ENCODE measurements around the gene GPR55.

The GPR55 gene

GRCh38 chr2:230912724-230913123 lies 12.3 kb downstream of the GPR55 start:
- H2AFZ ChIP-seq (ENCODE audit: low read length): no peak overlapping the region
- no peaks in the 10 kb centered on the region for H3K9me2 ChIP-seq (ENCODE audit: low read depth, low read length)
- H3K27me3 ChIP-seq (ENCODE audit: insufficient read depth, low read length): peaks cover 15% of the 10 kb centered on the region; the same call in 1 of the 2 replicates
- H3K4me2 ChIP-seq (ENCODE audit: low read length): no peak overlapping the region
- no peaks in the 10 kb centered on the region for H3K4me1 ChIP-seq (ENCODE audit: insufficient read depth, low read length, severe bottlenecking)
- no peaks in the 10 kb centered on the region for H4K20me1 ChIP-seq (ENCODE audit: insufficient read depth, low read length)
- H3F3A ChIP-seq (ENCODE audit: insufficient read depth, low read length): no peaks in the 10 kb centered on the region
- no peaks in the 10 kb centered on the region for H3K79me2 ChIP-seq (ENCODE audit: insufficient read depth, low read length)
- no peak for TF ChIP-seq CTCF (IDR thresholded peaks at IDR 0.05; ENCODE audit: low read length)
- TF ChIP-seq EZH2 (IDR thresholded peaks at IDR 0.05; ENCODE audit: borderline replicate concordance, low read length): no peak
- H3K36me3 ChIP-seq (ENCODE audit: insufficient read depth, low read length): no peaks in the 10 kb centered on the region
- no peaks in the 10 kb centered on the region for H3K9me3 ChIP-seq (ENCODE audit: low read length)
- H3K9ac ChIP-seq (ENCODE audit: low read length): no peak overlapping the region
- H3K4me3 ChIP-seq (ENCODE audit: low read depth, low read length, poor library complexity, severe bottlenecking): no peak overlapping the region
- H3K27ac ChIP-seq (ENCODE audit: low read depth, low read length, poor library complexity, severe bottlenecking): no peak overlapping the region

GRCh38 chr2:230912046-230912445 lies 13.0 kb downstream of the GPR55 start:
- Histone ChIP-seq H3F3A (ENCODE audit: insufficient read depth, low read length) (no peaks in the 10 kb centered on the region), H3K79me2 (ENCODE audit: insufficient read depth, low read length) (no peaks in the 10 kb centered on the region), H3K36me3 (ENCODE audit: insufficient read depth, low read length) (no peaks in the 10 kb centered on the region), H3K27ac (ENCODE audit: low read depth, low read length, poor library complexity, severe bottlenecking) (no peak overlapping the region), H4K20me1 (ENCODE audit: insufficient read depth, low read length) (no peaks in the 10 kb centered on the region), H3K9ac (ENCODE audit: low read length) (no peak overlapping the region), H3K4me3 (ENCODE audit: low read depth, low read length, poor library complexity, severe bottlenecking) (no peak overlapping the region), H3K4me1 (ENCODE audit: insufficient read depth, low read length, severe bottlenecking) (no peaks in the 10 kb centered on the region), H3K9me2 (ENCODE audit: low read depth, low read length) (no peaks in the 10 kb centered on the region), H3K4me2 (ENCODE audit: low read length) (no peak overlapping the region), H2AFZ (ENCODE audit: low read length) (no peak overlapping the region), H3K27me3 (ENCODE audit: insufficient read depth, low read length) (peaks cover 16% of the 10 kb centered on the region; the same call in 1 of the 2 replicates), H3K9me3 (ENCODE audit: low read length) (no peaks in the 10 kb centered on the region)
- TF ChIP-seq EZH2 (IDR thresholded peaks at IDR 0.05; ENCODE audit: borderline replicate concordance, low read length): no peak
- no peak for TF ChIP-seq CTCF (IDR thresholded peaks at IDR 0.05; ENCODE audit: low read length)

GRCh38 chr2:230910546-230911177 lies 14.4 kb downstream of the GPR55 start:
- no peak overlapping the region for H3K9ac ChIP-seq (ENCODE audit: low read length)
- H3K27ac ChIP-seq (ENCODE audit: low read depth, low read length, poor library complexity, severe bottlenecking): no peak overlapping the region
- peaks cover under 1% of the 10 kb centered on the region for H3K4me1 ChIP-seq (ENCODE audit: insufficient read depth, low read length, severe bottlenecking)
- H3K27me3 ChIP-seq (ENCODE audit: insufficient read depth, low read length): peaks cover 21% of the 10 kb centered on the region; the same call in 1 of the 2 replicates
- H3K36me3 ChIP-seq (ENCODE audit: insufficient read depth, low read length): no peaks in the 10 kb centered on the region
- no peaks in the 10 kb centered on the region for H3K9me3 ChIP-seq (ENCODE audit: low read length)
- TF ChIP-seq CTCF (IDR thresholded peaks at IDR 0.05; ENCODE audit: low read length) (no peak), EZH2 (IDR thresholded peaks at IDR 0.05; ENCODE audit: borderline replicate concordance, low read length) (no peak)
- no peak overlapping the region for H3K4me3 ChIP-seq (ENCODE audit: low read depth, low read length, poor library complexity, severe bottlenecking)
- no peak overlapping the region for H3K4me2 ChIP-seq (ENCODE audit: low read length)
- no peak overlapping the region for H2AFZ ChIP-seq (ENCODE audit: low read length)
- no peaks in the 10 kb centered on the region for H3K79me2 ChIP-seq (ENCODE audit: insufficient read depth, low read length)
- H3F3A ChIP-seq (ENCODE audit: insufficient read depth, low read length): no peaks in the 10 kb centered on the region
- no peaks in the 10 kb centered on the region for H4K20me1 ChIP-seq (ENCODE audit: insufficient read depth, low read length)
- no peaks in the 10 kb centered on the region for H3K9me2 ChIP-seq (ENCODE audit: low read depth, low read length)
